Activated naive CD8-positive, alpha-beta T cell treated with anti-CD3 and anti-CD28 coated beads for 36 hours (primary cell): ENCODE data around the gene C1QTNF6. TPM values are rescaled to one million over a fixed set of nuclear protein-coding genes. Genes with fewer than 3 reads are reported as not detected.
A peak's percentile ranks its signal among the peaks of the same experiment; 100 is the strongest.
"Not testable (repeated sequence)": the region's sequence is repeated elsewhere in the genome, so short reads cannot be mapped to it uniquely, and the experiment has no call there.

ENCODE experiments used
- DNase-seq: peaks from one replicate; pipeline ENCODE4 v3.0.0; 2021
- H3K27ac Mint-ChIP-seq: one replicate; pipeline ENCODE4 v1.8.0; 2022; ENCODE audit warnings: mild to moderate bottlenecking, moderate library complexity, mixed read lengths
- H3K27me3 Mint-ChIP-seq: one replicate; pipeline ENCODE4 v1.8.0; 2022; ENCODE audit warnings: mild to moderate bottlenecking, mixed read lengths
- H3K36me3 Mint-ChIP-seq: one replicate; pipeline ENCODE4 v1.8.0; 2021; ENCODE audit warnings: mild to moderate bottlenecking, mixed read lengths
- H3K4me1 Mint-ChIP-seq: one replicate; pipeline ENCODE4 v1.8.0; 2021; ENCODE audit warnings: mixed read lengths
- H3K4me3 Mint-ChIP-seq: one replicate; pipeline ENCODE4 v1.8.0; 2022; ENCODE audit warnings: mild to moderate bottlenecking, moderate library complexity, mixed read lengths
- H3K9me3 Mint-ChIP-seq: one replicate; pipeline ENCODE4 v1.8.0; 2022; ENCODE audit warnings: mixed read lengths
- total RNA-seq, 2 experiments: library from RNA; stranded (reverse); gene quantifications; one replicate each; pipeline ENCODE4 v1.2.3, GENCODE V29; 2021

The C1QTNF6 gene
- total RNA-seq, 2 experiments from 2014 or later, result 2.7 to 3.2 TPM

DNA sequence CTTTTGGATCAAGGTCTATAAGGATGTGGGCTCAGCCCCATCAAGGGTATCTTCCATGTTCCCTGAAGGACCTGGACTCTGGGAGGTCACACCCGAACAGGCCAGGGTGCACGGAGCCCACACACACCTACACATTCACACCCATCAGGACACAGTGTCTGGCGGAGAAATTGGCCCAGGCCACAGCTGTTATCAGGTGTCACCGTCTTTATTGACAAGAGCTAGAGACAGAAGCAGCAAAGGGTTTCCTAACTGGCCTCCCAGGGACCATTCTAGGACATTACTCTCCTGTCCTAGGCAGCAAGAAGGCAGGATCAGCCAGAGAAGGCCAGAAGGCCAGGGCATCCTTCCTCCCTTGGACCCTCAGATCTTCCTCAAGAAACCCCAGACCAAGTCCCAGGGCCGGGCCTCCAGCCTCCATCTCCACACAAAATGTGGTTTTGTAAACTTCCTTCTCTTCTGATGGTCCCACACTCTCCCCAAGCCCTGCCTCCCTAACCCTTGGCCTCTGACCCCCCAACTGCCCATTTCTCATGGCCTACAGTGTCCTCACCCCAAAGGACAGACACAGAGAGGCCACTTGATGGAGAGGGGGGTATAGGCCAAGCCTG lies 16.1 kb upstream of the C1QTNF6 start:
- Mint-ChIP-seq H3K4me1 (peaks cover 40% of the 10 kb centered on the region), H3K4me3 (no peak overlapping the region), H3K36me3 (no peaks in the 10 kb centered on the region), H3K9me3 (no peaks in the 10 kb centered on the region), H3K27ac (peak overlapping the region; percentile 58), H3K27me3 (no peaks in the 10 kb centered on the region)
- DNase-seq, result no peak

- peaks cover 36% of the 10 kb centered on the region for H3K4me1 Mint-ChIP-seq
- no peaks in the 10 kb centered on the region for H3K27me3 Mint-ChIP-seq
- H3K4me3 Mint-ChIP-seq, result no peak overlapping the region
- H3K36me3 Mint-ChIP-seq, result no peaks in the 10 kb centered on the region
- peak overlapping the region; percentile 58 for H3K27ac Mint-ChIP-seq
- no peaks in the 10 kb centered on the region for H3K9me3 Mint-ChIP-seq
- no peak for DNase-seq
These were observed 15.5 kb upstream of the C1QTNF6 start for GRCh38 chr22:37203354-37204044.

DNA sequence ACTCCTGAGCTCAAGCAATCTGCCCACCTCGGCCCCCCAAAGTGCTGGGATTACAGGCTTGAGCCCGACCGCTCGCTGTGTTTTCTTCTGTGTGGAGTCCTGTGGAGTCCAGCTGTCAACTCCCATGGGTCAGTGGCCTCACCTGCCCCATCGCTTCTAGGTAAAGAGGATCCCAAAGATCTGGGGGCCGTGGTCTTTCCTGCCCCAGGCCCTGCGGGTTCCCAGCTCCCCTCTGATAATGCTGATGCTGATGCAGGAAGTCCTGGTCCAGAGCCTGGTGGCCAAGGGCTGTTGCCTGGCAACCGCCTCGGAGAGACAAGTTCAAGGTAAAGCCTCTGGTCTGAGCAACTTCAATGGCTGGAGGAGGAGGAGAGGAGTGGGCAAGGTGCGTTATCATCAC lies 14.7 kb upstream of the C1QTNF6 start:
- H3K9me3 Mint-ChIP-seq, result no peaks in the 10 kb centered on the region
- no peak overlapping the region for H3K27ac Mint-ChIP-seq
- peaks cover 3% of the 10 kb centered on the region for H3K36me3 Mint-ChIP-seq
- H3K27me3 Mint-ChIP-seq, result no peaks in the 10 kb centered on the region
- no peak overlapping the region for H3K4me3 Mint-ChIP-seq
- H3K4me1 Mint-ChIP-seq, result peaks cover 40% of the 10 kb centered on the region
- no peak for DNase-seq

- H3K4me3 Mint-ChIP-seq, result no peak overlapping the region
- no peaks in the 10 kb centered on the region for H3K9me3 Mint-ChIP-seq
- peaks cover 41% of the 10 kb centered on the region for H3K4me1 Mint-ChIP-seq
- H3K27ac Mint-ChIP-seq, result no peak overlapping the region
- DNase-seq, result no peak
- H3K27me3 Mint-ChIP-seq, result no peaks in the 10 kb centered on the region
- H3K36me3 Mint-ChIP-seq, result peaks cover 3% of the 10 kb centered on the region
These were observed 14.0 kb upstream of the C1QTNF6 start for GRCh38 chr22:37202001-37202555.

- not testable (repeated sequence) for DNase-seq, H3K4me3 Mint-ChIP-seq, H3K9me3 Mint-ChIP-seq, H3K36me3 Mint-ChIP-seq, H3K27me3 Mint-ChIP-seq, H3K27ac Mint-ChIP-seq
- peaks cover 39% of the 10 kb centered on the region for H3K4me1 Mint-ChIP-seq
These were observed 13.4 kb upstream of the C1QTNF6 start for GRCh38 chr22:37201443-37201820.

DNA sequence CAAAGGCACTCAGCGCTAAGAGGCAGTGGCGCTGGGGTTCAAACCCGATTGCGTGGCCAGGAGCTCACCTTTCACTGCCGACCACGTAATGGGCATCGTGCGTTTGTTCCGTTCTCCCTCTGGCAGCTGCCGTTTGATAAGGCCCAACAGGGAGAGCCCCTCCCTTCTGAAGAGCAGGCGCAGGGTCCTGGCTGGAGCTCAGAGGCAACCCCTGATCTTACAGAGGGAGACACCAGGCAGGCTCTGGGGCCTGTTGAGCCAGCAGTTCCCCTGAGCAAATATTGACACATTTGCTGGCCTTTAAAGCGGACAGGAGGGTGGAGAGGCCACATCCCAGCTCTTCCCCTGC lies 11.7 kb upstream of the C1QTNF6 start:
- peak overlapping the region; percentile 34 for H3K4me3 Mint-ChIP-seq
- no peak for DNase-seq
- H3K9me3 Mint-ChIP-seq, result no peaks in the 10 kb centered on the region
- no peaks in the 10 kb centered on the region for H3K27me3 Mint-ChIP-seq
- peaks cover 48% of the 10 kb centered on the region for H3K4me1 Mint-ChIP-seq
- H3K36me3 Mint-ChIP-seq, result peaks cover 3% of the 10 kb centered on the region
- H3K27ac Mint-ChIP-seq, result peak overlapping the region; percentile 96

DNA sequence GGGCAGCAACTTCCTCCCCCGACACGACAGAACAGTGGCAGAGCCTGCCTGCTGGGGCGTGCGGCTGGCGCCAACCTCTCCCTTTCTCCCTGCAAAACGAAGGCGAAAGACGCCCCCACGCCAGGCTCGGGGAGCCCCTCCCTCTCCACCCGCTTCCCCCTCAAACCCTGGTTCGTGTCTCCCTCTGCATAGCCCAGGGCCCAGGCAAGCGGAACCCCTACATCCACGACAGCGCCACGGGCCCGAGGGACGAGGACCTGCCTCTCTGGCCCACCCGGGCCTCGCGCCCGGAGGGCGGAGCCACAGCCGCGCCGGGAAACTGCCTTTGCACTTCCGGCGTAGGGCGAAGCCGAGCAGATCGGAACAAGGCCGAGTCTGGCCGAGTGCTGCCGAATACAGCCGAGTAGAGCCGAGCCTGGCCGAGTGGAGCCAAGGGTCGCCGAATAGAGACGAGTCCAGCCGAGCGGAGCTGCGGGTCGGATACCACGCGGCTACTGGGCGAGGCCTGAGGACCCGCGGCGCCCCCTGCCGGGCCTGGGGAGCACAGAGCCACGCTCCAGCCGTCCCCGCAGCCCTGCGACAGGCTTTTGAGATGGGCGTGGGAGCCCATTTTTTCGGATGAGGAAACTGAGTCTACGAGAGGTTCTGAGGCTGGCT lies 11.2 kb upstream of the C1QTNF6 start:
- H3K9me3 Mint-ChIP-seq, result no peaks in the 10 kb centered on the region
- H3K4me1 Mint-ChIP-seq, result peaks cover 51% of the 10 kb centered on the region
- H3K36me3 Mint-ChIP-seq, result peaks cover 5% of the 10 kb centered on the region
- DNase-seq, result peak; percentile 100
- peak overlapping the region; percentile 96 for H3K27ac Mint-ChIP-seq
- peak overlapping the region; percentile 88 for H3K4me3 Mint-ChIP-seq
- H3K27me3 Mint-ChIP-seq, result no peaks in the 10 kb centered on the region

DNA sequence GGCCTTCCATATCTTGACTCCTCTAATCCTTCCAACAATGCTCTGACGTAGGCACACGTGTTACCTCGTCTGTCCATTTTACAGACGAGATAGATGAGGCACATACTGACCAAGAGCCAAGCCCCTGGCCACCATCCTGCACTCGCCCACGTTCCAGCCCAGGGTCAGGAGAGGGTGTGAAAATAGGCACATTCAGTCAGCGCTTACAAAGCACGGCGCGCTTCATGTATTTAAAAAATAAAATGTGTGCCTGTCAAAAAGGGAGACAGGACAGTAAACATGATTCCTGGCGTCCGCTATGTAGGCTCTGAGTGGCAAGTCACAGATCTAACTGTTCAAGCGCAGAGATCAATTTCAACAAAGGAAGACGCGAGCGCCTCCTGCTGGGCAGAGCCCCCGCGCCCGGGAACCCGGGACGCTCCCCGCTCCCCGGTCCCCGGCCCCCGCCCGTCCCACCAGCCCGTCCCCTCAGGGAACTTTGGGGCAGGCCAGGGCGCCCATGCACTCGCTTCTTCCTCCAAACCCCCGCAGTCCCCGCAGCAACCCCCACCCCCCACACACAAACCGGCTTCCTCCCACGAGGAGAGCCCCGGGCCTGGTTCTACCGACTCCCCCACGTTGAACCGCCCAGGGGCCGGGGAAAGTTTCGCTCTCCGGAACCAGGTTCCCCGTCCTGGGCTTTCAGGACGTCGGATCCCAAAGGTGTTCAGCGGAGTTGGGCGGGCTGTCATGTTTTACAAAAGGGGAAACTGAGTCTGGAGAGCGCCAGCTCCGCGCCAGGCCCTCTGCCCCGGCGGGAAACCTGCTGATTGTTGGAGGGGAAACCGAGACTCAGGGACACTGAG lies 10.4 kb upstream of the C1QTNF6 start:
- H3K4me1 Mint-ChIP-seq, result peaks cover 59% of the 10 kb centered on the region
- H3K27ac Mint-ChIP-seq, result peak overlapping the region; percentile 96
- DNase-seq, result peak; percentile 90
- H3K4me3 Mint-ChIP-seq, result peak overlapping the region; percentile 88
- H3K27me3 Mint-ChIP-seq, result no peaks in the 10 kb centered on the region
- peaks cover 5% of the 10 kb centered on the region for H3K36me3 Mint-ChIP-seq
- H3K9me3 Mint-ChIP-seq, result no peaks in the 10 kb centered on the region

DNA sequence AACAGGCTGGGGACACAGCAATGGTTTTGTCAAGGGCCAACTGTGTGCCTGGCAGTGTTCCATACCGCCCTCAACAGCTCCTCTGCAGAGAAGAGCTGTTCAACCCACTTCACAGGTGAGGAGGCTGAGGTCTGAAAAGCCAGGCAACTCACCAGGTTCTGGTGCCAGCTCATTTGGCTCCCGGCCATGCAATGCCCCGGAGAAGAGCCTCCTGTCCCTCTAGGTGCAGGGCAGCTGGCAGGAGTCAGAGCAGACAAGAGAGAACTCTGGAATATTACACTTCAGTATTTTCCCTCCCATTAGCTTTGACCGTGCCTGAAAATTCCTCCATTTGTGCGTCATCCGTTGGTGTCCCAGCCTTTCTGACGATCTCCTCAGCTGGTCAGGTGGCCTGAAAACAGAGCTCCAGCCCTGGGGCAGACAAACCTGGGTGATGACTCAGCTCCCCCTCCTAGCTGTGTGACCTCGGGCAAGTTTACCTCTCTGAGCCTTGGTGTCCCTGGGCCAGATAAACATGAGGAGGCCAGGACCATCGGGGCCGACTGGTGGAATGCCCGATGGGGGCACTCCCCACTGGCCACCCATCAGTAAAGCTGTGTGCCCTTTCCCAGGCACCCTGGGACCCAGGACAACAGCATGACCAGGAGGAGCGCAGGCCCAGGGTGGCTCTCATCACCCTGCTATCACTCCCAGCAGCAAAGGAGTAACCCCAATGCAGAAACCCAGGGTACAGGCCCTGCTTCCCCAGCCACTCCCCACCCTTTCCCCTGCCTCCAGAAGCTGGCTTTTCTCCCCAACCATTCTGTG lies 9.6 kb upstream of the C1QTNF6 start:
- peaks cover 65% of the 10 kb centered on the region for H3K4me1 Mint-ChIP-seq

GRCh38 chr22:37196539-37197450 lies 8.7 kb upstream of the C1QTNF6 start:
- H3K9me3 Mint-ChIP-seq, result no peaks in the 10 kb centered on the region
- H3K4me1 Mint-ChIP-seq, result peaks cover 66% of the 10 kb centered on the region
- peak overlapping the region; percentile 96 for H3K27ac Mint-ChIP-seq
- no peaks in the 10 kb centered on the region for H3K27me3 Mint-ChIP-seq
- DNase-seq, result no peak
- H3K36me3 Mint-ChIP-seq, result peaks cover 13% of the 10 kb centered on the region
- H3K4me3 Mint-ChIP-seq, result no peak overlapping the region

More for the DNA sequence above, 9.6 kb upstream of the C1QTNF6 start:
- no peak for DNase-seq
- H3K36me3 Mint-ChIP-seq, result peaks cover 10% of the 10 kb centered on the region
- H3K27me3 Mint-ChIP-seq, result no peaks in the 10 kb centered on the region
- H3K27ac Mint-ChIP-seq, result peak overlapping the region; percentile 96
- H3K4me3 Mint-ChIP-seq, result peak overlapping the region; percentile 88
- H3K9me3 Mint-ChIP-seq, result no peaks in the 10 kb centered on the region

DNA sequence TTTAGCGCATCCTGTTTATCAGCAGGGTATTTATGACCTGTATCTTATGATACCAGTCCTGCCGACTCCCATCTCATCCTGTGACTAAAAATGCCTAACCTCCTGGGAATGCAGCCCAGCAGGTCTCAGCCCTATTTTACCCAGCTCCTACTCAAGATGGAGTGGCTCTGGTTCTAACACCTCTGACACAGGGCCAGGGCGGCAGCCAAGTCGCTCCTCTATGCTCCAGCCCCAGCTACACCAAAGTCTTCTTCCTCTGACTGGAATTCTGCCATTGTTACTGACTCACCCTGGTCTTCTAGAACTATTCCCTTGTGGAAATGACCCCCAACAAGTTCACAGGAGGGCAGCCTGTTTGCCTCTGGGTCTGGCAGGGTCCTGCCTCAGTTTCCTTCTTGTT lies 7.9 kb upstream of the C1QTNF6 start:
- Mint-ChIP-seq H3K4me1 (peaks cover 62% of the 10 kb centered on the region), H3K4me3 (no peak overlapping the region), H3K27ac (peak overlapping the region; percentile 23), H3K9me3 (no peaks in the 10 kb centered on the region), H3K27me3 (no peaks in the 10 kb centered on the region), H3K36me3 (peaks cover 13% of the 10 kb centered on the region)
- no peak for DNase-seq

DNA sequence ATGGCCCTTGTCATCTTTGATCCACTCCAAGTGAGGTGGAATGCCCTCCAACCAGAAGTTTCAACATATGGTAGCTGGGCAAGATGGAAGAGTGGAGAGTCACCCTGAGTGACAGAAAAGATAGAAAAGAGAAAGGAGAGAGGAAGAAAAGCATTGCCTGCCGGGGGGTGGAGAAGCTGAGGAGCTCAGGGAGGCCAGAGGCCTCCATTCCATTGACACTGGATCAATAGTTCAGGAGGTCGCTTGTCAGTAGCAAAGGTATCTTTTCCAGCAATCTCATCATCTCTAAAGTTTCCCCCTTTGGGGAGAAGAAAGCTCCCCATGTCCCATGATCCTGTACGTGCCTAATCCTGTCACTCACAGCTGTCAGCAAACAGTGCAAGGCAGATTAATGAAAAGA lies 6.7 kb upstream of the C1QTNF6 start:
- Mint-ChIP-seq H3K27ac (peak overlapping the region; percentile 67), H3K4me3 (no peak overlapping the region), H3K36me3 (peaks cover 13% of the 10 kb centered on the region), H3K9me3 (no peaks in the 10 kb centered on the region), H3K27me3 (no peaks in the 10 kb centered on the region), H3K4me1 (peaks cover 52% of the 10 kb centered on the region)
- DNase-seq, result no peak

DNA sequence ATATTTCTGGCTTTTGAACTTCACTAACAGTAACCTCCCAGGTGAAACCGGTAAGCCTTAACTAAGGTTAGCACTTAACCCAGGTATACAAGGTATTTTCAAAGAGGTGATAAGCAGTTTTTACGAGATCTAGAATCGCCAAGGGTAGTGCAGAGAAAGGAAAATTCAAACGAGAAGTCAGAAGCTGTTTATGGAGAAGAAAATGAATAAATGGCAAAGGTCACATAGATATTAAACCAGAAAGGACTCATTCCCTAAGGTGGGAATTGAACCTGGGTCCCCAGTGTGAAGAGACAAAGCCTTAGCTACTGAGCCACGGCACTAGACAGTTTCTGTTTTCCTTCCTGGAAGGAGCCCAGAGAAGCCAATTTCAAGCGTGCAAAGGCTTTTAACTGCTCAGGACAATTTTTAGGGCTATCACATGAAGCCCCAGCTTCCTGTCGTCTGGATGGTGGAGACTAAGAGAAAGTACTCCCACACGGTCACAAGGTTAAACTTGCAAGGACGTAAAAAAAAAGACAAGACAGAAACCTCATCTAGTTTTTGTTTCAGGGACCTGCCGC lies 5.7 kb upstream of the C1QTNF6 start:
- peaks cover 60% of the 10 kb centered on the region for H3K4me1 Mint-ChIP-seq
- H3K36me3 Mint-ChIP-seq, result peaks cover 13% of the 10 kb centered on the region
- peak; percentile 64 for DNase-seq
- H3K27ac Mint-ChIP-seq, result peak overlapping the region; percentile 67
- H3K4me3 Mint-ChIP-seq, result peak overlapping the region; percentile 33
- H3K9me3 Mint-ChIP-seq, result no peaks in the 10 kb centered on the region
- H3K27me3 Mint-ChIP-seq, result no peaks in the 10 kb centered on the region
